CD4-positive, alpha-beta T cell treated with Interleukin-15 for 4 hours (primary cell): ENCODE results near the gene FANCF.
"Not testable (repeated sequence)": the region's sequence is repeated elsewhere in the genome, so short reads cannot be mapped to it uniquely, and the experiment has no call there.

ENCODE experiments used
- DNase-seq: peaks from one replicate; pipeline ENCODE4 v3.0.0-alpha.2; 2020; ENCODE audit warnings: low spot score

The FANCF gene

GRCh38 chr11:22625448-22626287, at the start of gene FANCF:
Gene FANCF (minus strand): TSS chr11:22625823. CDS start chr11:22625810, 13 bp downstream.
- DNase-seq, result peak; percentile 99

- no peak for DNase-seq
Observed at GRCh38 chr11:22674470-22675439, 49.1 kb upstream of the FANCF start.

- no peak for DNase-seq
Observed at GRCh38 chr11:22671751-22672150, 46.1 kb upstream of the FANCF start.

GRCh38 chr11:22670830-22671229, 45.2 kb upstream of the FANCF start:
- no peak for DNase-seq

- no peak for DNase-seq
Observed at GRCh38 chr11:22669368-22669767, 43.7 kb upstream of the FANCF start.

GRCh38 chr11:22668005-22668796, 42.6 kb upstream of the FANCF start:
- no peak for DNase-seq

- no peak for DNase-seq
Observed at GRCh38 chr11:22666688-22667439, 41.2 kb upstream of the FANCF start.

- no peak for DNase-seq
Observed at GRCh38 chr11:22666325-22666687, 40.7 kb upstream of the FANCF start, which contains the start of gene GAS2. Gene GAS2 (plus strand): TSS chr11:22666611. CDS start chr11:22674870, 8,259 bp downstream.

GRCh38 chr11:22659783-22660182, 34.2 kb upstream of the FANCF start:
- DNase-seq, result no peak

- DNase-seq, result no peak
Observed at GRCh38 chr11:22657101-22657694, 31.6 kb upstream of the FANCF start.

- no peak for DNase-seq
Observed at GRCh38 chr11:22656130-22656529, 30.5 kb upstream of the FANCF start.

GRCh38 chr11:22652346-22652745, 26.7 kb upstream of the FANCF start:
- DNase-seq, result not testable (repeated sequence)

GRCh38 chr11:22641559-22641958, 15.9 kb upstream of the FANCF start:
- DNase-seq, result no peak

- no peak for DNase-seq
Observed at GRCh38 chr11:22640862-22641261, 15.2 kb upstream of the FANCF start.

GRCh38 chr11:22635689-22636088, 10.1 kb upstream of the FANCF start:
- DNase-seq, result no peak

GRCh38 chr11:22634897-22635629, 9.4 kb upstream of the FANCF start:
- no peak for DNase-seq

GRCh38 chr11:22633354-22633902, 7.8 kb upstream of the FANCF start:
- no peak for DNase-seq

GRCh38 chr11:22627421-22627820, 1.8 kb upstream of the FANCF start:
- DNase-seq, result no peak

- DNase-seq, result no peak
Observed at GRCh38 chr11:22626573-22627239, 1.1 kb upstream of the FANCF start.
